Epithelial cell of esophagus (primary cell): ENCODE results near the gene ADAM19.

Source experiments
- DNase-seq: peaks from one replicate; pipeline ENCODE4 v3.0.0; 2010; ENCODE audit warnings: low read depth
- H3K4me3 ChIP-seq: 2 replicates; pipeline ENCODE4 v1.5.1; 2011; ENCODE audit warnings: mild to moderate bottlenecking, low read length, control low read depth
- TF ChIP-seq, protein P1 (sequence below): IDR thresholded peaks from 2 replicates; pipeline ENCODE4 v1.5.1; 2011; ENCODE audit warnings: low read depth, mild to moderate bottlenecking, low read length, control low read depth, inconsistent platforms; ENCODE audit not compliant: insufficient read depth; ENCODE audit errors: missing control alignments

The ADAM19 gene

DNA sequence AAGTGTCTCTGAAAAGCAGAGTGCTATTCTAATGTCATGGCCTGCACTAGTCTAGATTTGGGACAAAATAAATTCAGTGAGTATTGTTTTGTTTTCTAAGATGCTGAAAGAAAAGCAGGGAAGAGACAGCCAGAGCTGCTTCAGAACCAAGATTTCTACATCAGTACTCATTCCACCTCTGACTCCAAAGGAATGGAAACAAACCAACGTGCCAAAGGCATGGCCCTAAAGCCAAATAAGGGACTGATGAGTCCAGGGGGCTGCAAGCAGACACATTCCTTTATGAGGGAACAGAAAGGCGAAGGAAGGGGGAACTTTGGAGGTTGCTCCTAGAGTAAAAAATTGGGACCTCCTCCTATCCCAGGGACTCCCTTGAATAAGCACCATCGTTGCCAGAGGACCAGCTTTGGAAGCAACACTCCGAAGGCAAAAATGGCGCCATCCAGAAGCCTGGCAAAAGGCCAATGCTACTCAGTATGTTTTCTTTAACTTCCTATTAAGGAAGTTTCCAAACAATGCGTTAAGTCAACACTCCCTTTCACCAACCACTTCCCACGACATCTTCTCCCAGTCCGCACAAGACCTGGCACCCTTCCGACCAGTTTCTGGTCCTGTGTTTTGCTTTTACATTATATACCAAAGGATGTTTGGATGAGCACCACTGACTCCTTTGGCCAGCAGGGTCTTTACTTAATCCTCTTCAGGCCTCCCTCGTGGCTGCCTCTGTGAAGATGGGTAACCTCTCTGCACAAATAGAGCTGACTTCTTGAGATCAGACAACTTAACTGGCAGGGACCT is 31.6 kb downstream of the ADAM19 start:
- no peak for DNase-seq
- TF ChIP-seq, protein P1, sequence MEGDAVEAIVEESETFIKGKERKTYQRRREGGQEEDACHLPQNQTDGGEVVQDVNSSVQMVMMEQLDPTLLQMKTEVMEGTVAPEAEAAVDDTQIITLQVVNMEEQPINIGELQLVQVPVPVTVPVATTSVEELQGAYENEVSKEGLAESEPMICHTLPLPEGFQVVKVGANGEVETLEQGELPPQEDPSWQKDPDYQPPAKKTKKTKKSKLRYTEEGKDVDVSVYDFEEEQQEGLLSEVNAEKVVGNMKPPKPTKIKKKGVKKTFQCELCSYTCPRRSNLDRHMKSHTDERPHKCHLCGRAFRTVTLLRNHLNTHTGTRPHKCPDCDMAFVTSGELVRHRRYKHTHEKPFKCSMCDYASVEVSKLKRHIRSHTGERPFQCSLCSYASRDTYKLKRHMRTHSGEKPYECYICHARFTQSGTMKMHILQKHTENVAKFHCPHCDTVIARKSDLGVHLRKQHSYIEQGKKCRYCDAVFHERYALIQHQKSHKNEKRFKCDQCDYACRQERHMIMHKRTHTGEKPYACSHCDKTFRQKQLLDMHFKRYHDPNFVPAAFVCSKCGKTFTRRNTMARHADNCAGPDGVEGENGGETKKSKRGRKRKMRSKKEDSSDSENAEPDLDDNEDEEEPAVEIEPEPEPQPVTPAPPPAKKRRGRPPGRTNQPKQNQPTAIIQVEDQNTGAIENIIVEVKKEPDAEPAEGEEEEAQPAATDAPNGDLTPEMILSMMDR, result no peak
- no peak overlapping the region for H3K4me3 ChIP-seq

DNA sequence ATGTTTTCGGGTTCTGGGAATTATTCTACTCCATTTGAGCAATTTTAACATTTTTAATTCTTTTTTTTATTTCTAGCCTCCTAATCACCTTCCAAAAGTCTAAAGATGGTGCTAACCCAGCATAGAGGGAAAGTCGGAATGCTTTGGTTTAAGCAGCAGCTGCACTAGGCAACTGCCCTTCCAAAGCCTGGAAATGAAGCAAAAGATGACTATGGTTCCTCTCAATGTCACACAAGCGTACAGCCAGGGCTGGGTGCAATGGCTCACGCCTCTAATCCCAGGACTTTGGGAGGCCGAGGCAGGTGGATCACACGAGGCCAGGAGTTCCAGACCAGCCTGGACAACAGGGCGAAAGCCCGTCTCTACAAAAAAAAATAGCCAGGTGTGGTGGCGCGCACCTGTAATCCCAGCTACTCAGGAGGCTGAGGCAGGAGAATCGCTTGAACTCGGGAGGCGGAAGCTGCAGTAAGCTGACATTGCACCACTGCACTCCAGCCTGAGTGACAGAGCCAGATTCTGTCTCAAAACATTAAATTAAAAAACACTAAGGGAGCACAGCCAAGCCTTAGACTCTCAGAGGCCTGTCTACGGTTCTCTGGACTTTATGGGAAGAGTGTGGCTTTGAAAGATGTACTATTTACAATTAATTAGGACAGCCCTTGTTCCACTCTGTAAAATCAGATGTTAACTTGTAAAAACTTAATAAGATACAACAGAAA is 33.1 kb downstream of the ADAM19 start:
- TF ChIP-seq, protein P1, result no peak
- no peak for DNase-seq
- no peak overlapping the region for H3K4me3 ChIP-seq

DNA sequence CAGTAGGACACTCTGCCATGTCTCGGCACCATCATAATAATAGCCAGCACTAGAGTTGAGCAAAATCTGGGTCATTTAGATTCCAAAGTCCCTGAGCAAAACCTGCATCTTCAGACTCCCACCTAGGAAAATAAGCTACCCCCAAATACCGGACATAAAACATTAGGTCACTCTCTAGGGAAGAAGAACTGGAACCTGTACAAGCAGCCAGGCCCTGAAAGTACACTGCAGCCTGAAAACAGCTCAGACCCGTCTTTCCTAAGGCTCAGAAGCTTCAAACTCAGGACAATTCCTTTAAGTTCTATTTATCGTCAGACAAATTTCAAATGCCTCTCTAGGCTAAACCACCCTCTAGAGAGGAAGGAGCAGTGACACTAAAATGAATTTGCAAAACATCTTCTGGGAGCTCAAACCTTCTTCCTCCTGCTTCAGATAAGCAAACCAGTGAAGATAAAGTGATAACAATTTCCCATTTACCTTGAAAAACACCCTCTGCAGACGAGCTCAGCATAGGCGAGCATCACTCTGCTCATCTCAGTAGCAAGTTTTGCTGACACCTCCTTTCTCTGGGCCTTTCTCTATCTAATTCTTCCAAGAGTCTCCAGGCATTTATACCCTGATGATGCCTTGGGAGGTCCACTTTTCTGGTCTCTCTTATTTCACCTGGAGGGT is 34.0 kb downstream of the ADAM19 start:
- no peak for DNase-seq
- TF ChIP-seq, protein P1, result no peak
- no peak overlapping the region for H3K4me3 ChIP-seq

GRCh38 chr5:157540707-157541446 is 34.7 kb downstream of the ADAM19 start:
- H3K4me3 ChIP-seq, result no peak overlapping the region
- DNase-seq, result peak; percentile 27
- TF ChIP-seq, protein P1, result no peak

DNA sequence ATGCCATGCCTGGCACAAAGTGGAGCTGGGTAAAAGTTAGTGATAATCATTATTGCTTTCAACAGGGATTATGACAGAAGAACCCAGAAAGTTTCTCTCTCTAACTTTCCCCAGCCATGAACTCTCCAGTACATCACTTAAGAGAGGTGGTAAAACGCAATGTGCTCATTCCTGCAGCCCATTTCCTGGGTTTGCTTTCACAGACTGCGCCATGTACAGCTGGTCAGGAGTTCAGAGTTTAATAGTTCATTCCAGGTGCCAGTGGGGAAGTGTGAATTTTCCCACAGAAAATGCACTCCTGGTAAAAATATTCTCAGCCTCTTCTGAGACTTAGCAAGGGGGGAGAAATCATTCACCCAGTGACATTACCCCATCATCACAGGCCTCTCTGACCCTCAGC is 35.5 kb downstream of the ADAM19 start:
- TF ChIP-seq, protein P1, result no peak

GRCh38 chr5:157539503-157540022 is 36.0 kb downstream of the ADAM19 start:
- no peak for DNase-seq
- no peak overlapping the region for H3K4me3 ChIP-seq
- TF ChIP-seq, protein P1, result no peak

More for the DNA sequence above, 35.5 kb downstream of the ADAM19 start:
- no peak for DNase-seq
- no peak overlapping the region for H3K4me3 ChIP-seq
